ENCODE data around the gene MFF. TPM values are rescaled to one million over a fixed set of nuclear protein-coding genes. Genes with fewer than 3 reads are reported as not detected.

MFF gene
- total RNA-seq, 1 experiment from 2014 or later = 83.3 TPM

DNA sequence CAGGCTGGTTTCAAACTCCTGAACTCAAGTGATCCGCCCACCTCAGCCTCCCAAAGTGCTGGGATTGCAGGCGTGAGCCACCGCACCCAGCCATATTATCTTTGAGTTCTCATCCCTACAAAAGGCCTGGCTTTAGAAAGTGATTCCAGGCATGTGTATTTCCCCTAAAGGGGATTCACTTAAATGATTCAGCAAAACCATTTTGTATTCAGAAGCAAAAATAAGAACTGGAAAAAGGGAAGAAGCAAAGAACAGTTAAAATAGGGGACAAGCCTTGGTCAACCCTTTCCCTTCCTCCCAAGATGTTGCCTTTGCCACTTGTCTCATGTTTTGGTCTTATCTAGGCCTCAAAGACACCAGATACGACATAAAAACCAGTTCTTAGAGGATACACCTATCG lies 43.5 kb downstream of the MFF start:
- Histone ChIP-seq H3K23me2 (ENCODE audit: insufficient read length, low read depth, low read length, poor library complexity, severe bottlenecking) (no peaks in the 10 kb centered on the region), H3K14ac (ENCODE audit: insufficient read depth, low read length) (no peak overlapping the region), H2AFZ (ENCODE audit: low read length) (no peak overlapping the region), H3K23ac (ENCODE audit: insufficient read length, low read depth, low read length) (no peak overlapping the region), H3K79me1 (ENCODE audit: insufficient read depth, low read depth, low read length, poor library complexity, severe bottlenecking) (no peaks in the 10 kb centered on the region), H2BK120ac (ENCODE audit: low read depth, low read length, poor library complexity, severe bottlenecking) (no peak overlapping the region), H3K4ac (ENCODE audit: low read depth, low read length) (no peak overlapping the region), H2BK20ac (ENCODE audit: low read depth, low read length, poor library complexity, severe bottlenecking) (no peak overlapping the region), H4K20me1 (ENCODE audit: control insufficient read depth, insufficient read depth, insufficient read length) (no peaks in the 10 kb centered on the region), H3K79me2 (ENCODE audit: insufficient read depth, low read length) (no peaks in the 10 kb centered on the region), H4K91ac (ENCODE audit: insufficient read length, low read depth, low read length) (no peak overlapping the region), H3K27me3 (ENCODE audit: insufficient read depth, low read length) (no peaks in the 10 kb centered on the region), H3K18ac (ENCODE audit: insufficient read length, low read depth, low read length) (no peak overlapping the region), H3K4me1 (ENCODE audit: insufficient read depth, low read length) (no peaks in the 10 kb centered on the region; the same call in 1 of the 2 replicates), H3K4me2 (ENCODE audit: insufficient read depth, insufficient read length, low read length) (no peak overlapping the region), H3K56ac (ENCODE audit: insufficient read length, low read depth, low read length) (no peak overlapping the region), H3T11ph (ENCODE audit: low read length) (no peak overlapping the region), H2BK15ac (ENCODE audit: low read depth, low read length) (no peak overlapping the region), H3K27ac (ENCODE audit: insufficient read length, low read depth, low read length) (no peak overlapping the region), H2AK5ac (ENCODE audit: insufficient read length, low read length) (no peak overlapping the region), H2BK12ac (ENCODE audit: insufficient read length, low read depth, low read length) (no peak overlapping the region), H3K9me3 (ENCODE audit: control insufficient read depth, low read depth, low read length) (no peaks in the 10 kb centered on the region), H3K9ac (ENCODE audit: extremely low read depth, insufficient read length, low read length) (no peak overlapping the region), H2BK5ac (ENCODE audit: insufficient read length, low read length) (no peak overlapping the region), H4K8ac (replicated peaks; ENCODE audit: insufficient read length, low read depth, low read length) (no peak overlapping the region), H4K5ac (ENCODE audit: insufficient read length, low read depth, low read length) (no peak overlapping the region)
- DNase-seq = no peak
- H3K9me3 Mint-ChIP-seq = no peaks in the 10 kb centered on the region
- no peak overlapping the region for H3K4me3 Mint-ChIP-seq
- no CpG with 5 or more reads among the region's 5 CpGs for WGBS (ENCODE audit: extremely low coverage, insufficient read length, low lambda C conversion rate)
- H3K4me1 Mint-ChIP-seq = no peaks in the 10 kb centered on the region
- TF ChIP-seq, protein P1, sequence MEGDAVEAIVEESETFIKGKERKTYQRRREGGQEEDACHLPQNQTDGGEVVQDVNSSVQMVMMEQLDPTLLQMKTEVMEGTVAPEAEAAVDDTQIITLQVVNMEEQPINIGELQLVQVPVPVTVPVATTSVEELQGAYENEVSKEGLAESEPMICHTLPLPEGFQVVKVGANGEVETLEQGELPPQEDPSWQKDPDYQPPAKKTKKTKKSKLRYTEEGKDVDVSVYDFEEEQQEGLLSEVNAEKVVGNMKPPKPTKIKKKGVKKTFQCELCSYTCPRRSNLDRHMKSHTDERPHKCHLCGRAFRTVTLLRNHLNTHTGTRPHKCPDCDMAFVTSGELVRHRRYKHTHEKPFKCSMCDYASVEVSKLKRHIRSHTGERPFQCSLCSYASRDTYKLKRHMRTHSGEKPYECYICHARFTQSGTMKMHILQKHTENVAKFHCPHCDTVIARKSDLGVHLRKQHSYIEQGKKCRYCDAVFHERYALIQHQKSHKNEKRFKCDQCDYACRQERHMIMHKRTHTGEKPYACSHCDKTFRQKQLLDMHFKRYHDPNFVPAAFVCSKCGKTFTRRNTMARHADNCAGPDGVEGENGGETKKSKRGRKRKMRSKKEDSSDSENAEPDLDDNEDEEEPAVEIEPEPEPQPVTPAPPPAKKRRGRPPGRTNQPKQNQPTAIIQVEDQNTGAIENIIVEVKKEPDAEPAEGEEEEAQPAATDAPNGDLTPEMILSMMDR (conservative IDR thresholded peaks at IDR 0.05) = no peak
- H3K27ac Mint-ChIP-seq = no peak overlapping the region
- no peaks in the 10 kb centered on the region for H3K27me3 Mint-ChIP-seq (ENCODE audit: low read depth)
- no peaks in the 10 kb centered on the region for H3K36me3 Mint-ChIP-seq (ENCODE audit: insufficient read depth in 1 of 3, low read depth in 3 of 3)
